HG02588 (cell line): Measurements from ENCODE around the gene LCNL1.

Experiments
- ATAC-seq: cut with Tn5 transposase; IDR thresholded peaks from one replicate; pipeline ENCODE4 v1.9.1; 2021; ENCODE audit warnings: mild to moderate bottlenecking, moderate library complexity; ENCODE audit not compliant: unreplicated experiment

The LCNL1 gene

GRCh38 chr9:136982232-136983051 lies at the start of gene LCNL1:
Gene LCNL1 (plus strand): TSS chr9:136982993. CDS start chr9:136983587, 594 bp downstream.
- ATAC-seq, result no peak

- ATAC-seq, result no peak
These were observed 48.5 kb upstream of the LCNL1 start for GRCh38 chr9:136934277-136934676.

- ATAC-seq, result no peak
These were observed 47.1 kb upstream of the LCNL1 start for GRCh38 chr9:136935651-136936050.

- no peak for ATAC-seq
These were observed 46.1 kb upstream of the LCNL1 start for GRCh38 chr9:136936645-136937170.

- no peak for ATAC-seq
These were observed 45.4 kb upstream of the LCNL1 start for GRCh38 chr9:136937186-136938001.

- ATAC-seq, result no peak
These were observed 43.3 kb upstream of the LCNL1 start for GRCh38 chr9:136939431-136939995.

GRCh38 chr9:136939996-136940525 lies 42.7 kb upstream of the LCNL1 start:
- no peak for ATAC-seq

- no peak for ATAC-seq
These were observed 42.1 kb upstream of the LCNL1 start for GRCh38 chr9:136940526-136941230.

GRCh38 chr9:136941231-136942111 lies 41.3 kb upstream of the LCNL1 start:
- no peak for ATAC-seq

- ATAC-seq, result no peak
These were observed 40.5 kb upstream of the LCNL1 start for GRCh38 chr9:136942112-136942880.

GRCh38 chr9:136942881-136943230 lies 39.9 kb upstream of the LCNL1 start:
- ATAC-seq, result no peak

GRCh38 chr9:136943291-136944211 lies 39.2 kb upstream of the LCNL1 start:
- peak; percentile 6 for ATAC-seq

GRCh38 chr9:136944212-136944518 lies 38.6 kb upstream of the LCNL1 start:
- ATAC-seq, result peak; percentile 24

- ATAC-seq, result peak; percentile 80
These were observed 38.1 kb upstream of the LCNL1 start, which contains the start of the genes C8G and FBXW5 for GRCh38 chr9:136944519-136945332. Gene C8G (plus strand): TSS chr9:136945243. CDS start chr9:136945321, 78 bp downstream. Gene FBXW5 (minus strand): TSS chr9:136944738. CDS start chr9:136944083, 655 bp downstream.

GRCh38 chr9:136945333-136946227 lies 37.2 kb upstream of the LCNL1 start:
- no peak for ATAC-seq
